Liver (tissue), 9 donors: ENCODE results near the gene TSBP1. TPM values are rescaled to one million over a fixed set of nuclear protein-coding genes. Genes with fewer than 3 reads are reported as not detected.

ENCODE experiments used
- DNase-seq: peaks from one replicate; pipeline ENCODE4 v3.0.0-alpha.2; 2017; ENCODE audit warnings: low spot score
- H3K27ac ChIP-seq, 2 donors: one replicate each; pipeline ENCODE4 v1.7.0; 2013; ENCODE audit warnings: inconsistent platforms in 2 of 2, low read length in 2 of 2, control low read depth in 1 of 2, low read depth in 1 of 2, mild to moderate bottlenecking in 1 of 2
- H3K27me3 ChIP-seq, 4 donors: one replicate each; pipeline versions ENCODE4 v1.6.1 to v1.7.0; 2013; ENCODE audit warnings: low read length in 3 of 4, inconsistent platforms in 1 of 4, mild to moderate bottlenecking in 1 of 4, moderate library complexity in 1 of 4; ENCODE audit not compliant: control insufficient read depth in 4 of 4, insufficient read depth in 4 of 4
- H3K36me3 ChIP-seq, 4 donors: one replicate each; pipeline versions ENCODE4 v1.6.1 to v1.7.0; 2013; ENCODE audit warnings: low read length in 3 of 4, mild to moderate bottlenecking in 3 of 4, low read depth in 1 of 4, moderate library complexity in 1 of 4; ENCODE audit not compliant: control insufficient read depth in 4 of 4, insufficient read depth in 3 of 4
- H3K4me1 ChIP-seq, 4 donors: one replicate each; pipeline versions ENCODE4 v1.6.1 to v1.7.0; 2013; ENCODE audit warnings: low read length in 3 of 4, mild to moderate bottlenecking in 3 of 4, moderate library complexity in 1 of 4; ENCODE audit not compliant: control insufficient read depth in 4 of 4, insufficient read depth in 4 of 4
- H3K4me3 ChIP-seq, 3 donors: one replicate each; pipeline versions ENCODE4 v1.6.1 to v1.7.0; 2013; ENCODE audit warnings: low read length in 3 of 3, control low read depth in 1 of 3, low read depth in 1 of 3, mild to moderate bottlenecking in 1 of 3
- H3K9ac ChIP-seq, 2 donors: one replicate each; pipeline ENCODE4 v1.7.0; 2013; ENCODE audit warnings: low read length in 2 of 2, mild to moderate bottlenecking in 2 of 2, moderate library complexity in 2 of 2, control low read depth in 1 of 2, low read depth in 1 of 2
- H3K9me3 ChIP-seq, 4 donors: one replicate each; pipeline versions ENCODE4 v1.6.1 to v1.7.0; 2013; ENCODE audit warnings: low read length in 3 of 4; ENCODE audit not compliant: control insufficient read depth in 4 of 4
- CTCF ChIP-seq: fragments of 150-350 bp; IDR thresholded peaks from 2 replicates; pipeline ENCODE4 v1.5.1; 2017; ENCODE audit warnings: improper control_type of control experiment, low read depth, low read length; ENCODE audit not compliant: missing input control
- EGR1 ChIP-seq, 2 donors: IDR thresholded peaks; 2 replicates each; pipeline ENCODE4 v1.6.1; 2016 to 2018; ENCODE audit warnings: antibody characterized with exemption in 2 of 2, low read depth in 2 of 2
- FOXA1 ChIP-seq: IDR thresholded peaks from 2 replicates; pipeline ENCODE4 v1.6.1; 2016; ENCODE audit warnings: antibody characterized with exemption
- FOXA2 ChIP-seq: IDR thresholded peaks from 2 replicates; pipeline ENCODE4 v1.6.1; 2016; ENCODE audit warnings: antibody characterized with exemption
- GABPA ChIP-seq, 2 donors: IDR thresholded peaks in 1 of 2; conservative IDR thresholded peaks in 1 of 2; 2 replicates each; pipeline ENCODE4 v1.6.1; 2016; ENCODE audit warnings: antibody characterized with exemption in 2 of 2, mild to moderate bottlenecking in 1 of 2, moderate library complexity in 1 of 2
- HNF4A ChIP-seq, 2 donors: conservative IDR thresholded peaks; 2 replicates each; pipeline ENCODE4 v1.6.1; 2016; ENCODE audit warnings: antibody characterized with exemption in 2 of 2, mild to moderate bottlenecking in 2 of 2
- HNF4G ChIP-seq: IDR thresholded peaks from 2 replicates; pipeline ENCODE4 v1.6.1; 2016; ENCODE audit warnings: antibody characterized with exemption
- JUND ChIP-seq, 2 donors: IDR thresholded peaks; 2 replicates each; pipeline ENCODE4 v1.6.1; 2016; ENCODE audit warnings: antibody characterized with exemption in 2 of 2
- NR2F2 ChIP-seq: IDR thresholded peaks from 2 replicates; pipeline ENCODE4 v1.6.1; 2016; ENCODE audit warnings: antibody characterized with exemption
- RAD21 ChIP-seq, 2 donors: IDR thresholded peaks; 2 replicates each; pipeline ENCODE4 v1.6.1; 2016; ENCODE audit warnings: antibody characterized with exemption in 2 of 2, mild to moderate bottlenecking in 2 of 2
- REST ChIP-seq: IDR thresholded peaks from 2 replicates; pipeline ENCODE4 v1.6.1; 2016; ENCODE audit warnings: antibody characterized with exemption, mild to moderate bottlenecking
- SP1 ChIP-seq: IDR thresholded peaks from 2 replicates; pipeline ENCODE4 v1.6.1; 2018; ENCODE audit warnings: antibody characterized with exemption, mild to moderate bottlenecking
- TAF1 ChIP-seq: conservative IDR thresholded peaks from 2 replicates; pipeline ENCODE4 v1.6.1; 2016; ENCODE audit warnings: antibody characterized with exemption, mild to moderate bottlenecking
- YY1 ChIP-seq: IDR thresholded peaks from 2 replicates; pipeline ENCODE4 v1.6.1; 2016; ENCODE audit warnings: antibody characterized with exemption, mild to moderate bottlenecking
- ZBTB33 ChIP-seq: IDR thresholded peaks from 2 replicates; pipeline ENCODE4 v1.6.1; 2016; ENCODE audit warnings: antibody characterized with exemption
- WGBS: extraction: QIAGEN DNeasy Blood & Tissue Kit; methylation state at CpG from one replicate; pipeline ENCODE4 v1.1.7; 2013; 5-methylcytosine and 5-hydroxymethylcytosine counted together
- polyA plus RNA-seq, 2 donors: library from polyadenylated mRNA; stranded (reverse) in 1 of 2; unstranded in 1 of 2; fragments of 200-250 nt in 1 of 2; fragments of >200 nt in 1 of 2; fragmentation: Nextera tagmentation in 1 of 2; extraction: Ambion mirVana in 1 of 2; gene quantifications; one replicate each; pipeline versions ENCODE4 v1.2.1 to v1.2.3, GENCODE V29; 2013 to 2015
- total RNA-seq, 2 donors: library from RNA; depleted of rRNA; stranded (reverse); fragments of >200 nt; gene quantifications; one replicate each; pipeline ENCODE4 v1.2.3, GENCODE V29; 2014
- TF ChIP-seq, protein P1 (sequence below): IDR thresholded peaks from 2 replicates; pipeline ENCODE4 v1.6.1; 2016; ENCODE audit warnings: antibody characterized with exemption
- TF ChIP-seq, protein P2 (sequence below): IDR thresholded peaks from 2 replicates; pipeline ENCODE4 v1.6.1; 2016; ENCODE audit warnings: antibody characterized with exemption
- donor health status: healthy.
- donor health status: healthy.
- donor health status: healthy.
- donor health status: healthy.
- donor health status: healthy.

The TSBP1 gene
- total and polyA plus RNA-seq, 4 donors: not detected

DNA sequence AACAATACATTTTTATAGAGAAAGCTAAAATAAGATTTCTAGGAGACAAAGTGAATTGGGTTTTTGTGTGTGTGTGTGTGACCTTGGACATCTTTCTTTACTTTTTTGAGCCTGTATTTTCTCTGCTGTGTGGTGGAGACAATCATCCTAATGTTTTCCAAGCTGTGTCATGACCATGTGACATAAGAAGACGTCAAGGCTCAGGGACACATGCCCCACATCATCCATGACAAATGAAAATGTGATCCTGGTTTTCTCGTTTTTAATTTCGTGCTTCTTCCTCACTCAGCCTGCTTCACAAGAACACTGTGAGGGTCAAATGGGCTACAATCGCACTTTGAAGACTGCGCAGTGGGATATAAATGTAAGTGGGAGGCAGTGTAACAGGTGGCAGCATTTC, 39.2 kb upstream of the TSBP1 start:
- TF ChIP-seq TAF1: no peak
- TF ChIP-seq, protein P1, sequence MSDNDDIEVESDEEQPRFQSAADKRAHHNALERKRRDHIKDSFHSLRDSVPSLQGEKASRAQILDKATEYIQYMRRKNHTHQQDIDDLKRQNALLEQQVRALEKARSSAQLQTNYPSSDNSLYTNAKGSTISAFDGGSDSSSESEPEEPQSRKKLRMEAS: no peak
- no peak overlapping the region for H3K4me3 ChIP-seq
- DNase-seq: no peak
- peaks cover 0 to 4% (median 0%) of the 10 kb centered on the region in 4 donors for H3K4me1 ChIP-seq
- H3K9me3 ChIP-seq: no peaks in the 10 kb centered on the region
- H3K36me3 ChIP-seq: no peaks in the 10 kb centered on the region
- H3K27me3 ChIP-seq: peaks cover 0 to 13% (median 7%) of the 10 kb centered on the region in 4 donors
- no peak overlapping the region for H3K9ac ChIP-seq
- WGBS: 49% methylated on average over 5 of the region's 5 CpGs
- H3K27ac ChIP-seq: no peak overlapping the region

DNA sequence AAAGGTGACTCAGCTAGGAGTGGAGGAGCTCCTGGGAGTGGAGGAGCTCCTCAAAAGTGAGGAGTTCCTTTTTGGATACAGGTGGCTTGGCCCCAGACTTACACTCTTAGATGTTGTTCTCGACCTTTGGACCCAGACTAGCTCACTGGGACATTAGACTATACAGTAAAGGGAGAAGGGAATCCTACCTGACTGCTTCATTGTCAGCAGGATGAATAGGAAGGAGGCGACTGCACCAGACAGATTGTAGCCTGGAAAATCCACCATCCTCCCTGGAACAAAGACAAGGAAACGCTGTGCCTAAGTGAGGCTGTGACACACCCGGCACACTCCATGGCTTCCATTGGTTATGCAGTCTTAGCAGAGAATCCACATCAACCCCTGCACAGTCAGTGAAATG, 35.2 kb upstream of the TSBP1 start, which contains the start of gene BTNL2:
TSS of gene BTNL2 (minus strand) at position 325 of the 400 bp plus-strand sequence. CDS start at position 267, 58 bp downstream.
- no peaks in the 10 kb centered on the region for H3K36me3 ChIP-seq
- WGBS: 59% methylated on average over 4 of the region's 4 CpGs
- no peak within 1 kb of the TSS for H3K9ac ChIP-seq
- no peak within 1 kb of the TSS for H3K4me3 ChIP-seq
- no peaks in the 10 kb centered on the region for H3K9me3 ChIP-seq
- peaks cover 3 to 15% (median 9%) of the 10 kb centered on the region in 4 donors for H3K27me3 ChIP-seq
- no peak for TF ChIP-seq JUND (IDR thresholded peaks at IDR 0.05)
- no peak for TF ChIP-seq RAD21 (IDR thresholded peaks at IDR 0.05)
- TF ChIP-seq FOXA1: no peak
- no peak for TF ChIP-seq NR2F2
- TF ChIP-seq, protein P1: no peak
- TF ChIP-seq CTCF: no peak
- TF ChIP-seq GABPA (IDR thresholded peaks at IDR 0.05 in 1 of 2, conservative IDR thresholded peaks at IDR 0.05 in 1 of 2): no peak
- no peak for TF ChIP-seq HNF4A (conservative IDR thresholded peaks at IDR 0.05)
- TF ChIP-seq YY1: no peak
- no peaks in the 10 kb centered on the region for H3K4me1 ChIP-seq
- H3K27ac ChIP-seq: no peak within 1 kb of the TSS
- no peak for DNase-seq

DNA sequence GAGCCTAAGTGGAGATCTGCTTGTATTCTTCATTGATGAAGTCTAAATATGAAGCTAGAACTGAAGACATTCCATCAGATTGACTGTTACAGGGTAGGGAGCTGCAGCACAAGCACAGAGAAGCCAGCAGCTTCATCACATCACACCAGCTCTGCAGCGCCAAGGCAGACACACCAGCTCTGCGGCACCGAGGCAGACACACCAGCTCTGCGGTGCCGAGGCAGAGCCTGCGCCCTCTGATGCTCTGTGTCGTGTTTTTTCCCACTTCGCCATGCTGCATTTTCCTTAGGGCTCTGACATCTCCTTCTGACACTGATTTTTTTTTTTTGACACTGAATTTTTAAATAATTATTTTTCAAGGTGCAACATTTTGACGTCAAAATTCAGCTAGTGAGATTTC, 34.5 kb upstream of the TSBP1 start:
- Histone ChIP-seq H3K9ac (no peak overlapping the region), H3K4me1 (no peaks in the 10 kb centered on the region), H3K27ac (no peak overlapping the region), H3K9me3 (no peaks in the 10 kb centered on the region), H3K4me3 (no peak overlapping the region), H3K27me3 (peaks cover 0 to 15% (median 9%) of the 10 kb centered on the region in 4 donors), H3K36me3 (no peaks in the 10 kb centered on the region)
- WGBS: 78% methylated on average over 9 of the region's 9 CpGs
- no peak for DNase-seq
- TF ChIP-seq TAF1: no peak
- TF ChIP-seq FOXA2: no peak
- no peak for TF ChIP-seq JUND (IDR thresholded peaks at IDR 0.05)
- no peak for TF ChIP-seq YY1
- TF ChIP-seq, protein P2, sequence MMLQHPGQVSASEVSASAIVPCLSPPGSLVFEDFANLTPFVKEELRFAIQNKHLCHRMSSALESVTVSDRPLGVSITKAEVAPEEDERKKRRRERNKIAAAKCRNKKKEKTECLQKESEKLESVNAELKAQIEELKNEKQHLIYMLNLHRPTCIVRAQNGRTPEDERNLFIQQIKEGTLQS: no peak
- TF ChIP-seq EGR1 (IDR thresholded peaks at IDR 0.05; ENCODE audit: low read depth in 2 of 2): no peak
- TF ChIP-seq GABPA (IDR thresholded peaks at IDR 0.05 in 1 of 2, conservative IDR thresholded peaks at IDR 0.05 in 1 of 2): no peak
- no peak for TF ChIP-seq ZBTB33
- TF ChIP-seq, protein P1: no peak
- no peak for TF ChIP-seq REST
- no peak for TF ChIP-seq FOXA1
- no peak for TF ChIP-seq HNF4G
- no peak for TF ChIP-seq SP1
- TF ChIP-seq NR2F2: no peak
- no peak for TF ChIP-seq RAD21 (IDR thresholded peaks at IDR 0.05)
